Keratinocyte (primary cell): ENCODE results near the gene SERP1.

Experiments
- CTCF ChIP-seq, 3 experiments: IDR thresholded peaks in 1 of 3; conservative IDR thresholded peaks in 1 of 3; optimal IDR thresholded peaks in 1 of 3; 2 replicates in 2 of 3; 3 replicates in 1 of 3; pipeline versions ENCODE3 to v1.5.1; 2011; ENCODE audit warnings: low read length in 3 of 3, mild to moderate bottlenecking in 3 of 3, moderate library complexity in 2 of 3, control low read depth in 1 of 3, inconsistent platforms in 1 of 3; ENCODE audit not compliant: insufficient read depth in 2 of 3; ENCODE audit errors: extremely low read depth in 1 of 3
- EZH2 ChIP-seq: IDR thresholded peaks from one replicate; pipeline ENCODE4 v1.6.1; 2012; ENCODE audit warnings: inconsistent platforms, mild to moderate bottlenecking, low read length, moderate library complexity

GRCh38 chr3:150556792-150557191 is 10.5 kb upstream of the SERP1 start:
- TF ChIP-seq CTCF (optimal IDR thresholded peaks at IDR 0.05 in 1 of 3, IDR thresholded peaks at IDR 0.05 in 1 of 3, conservative IDR thresholded peaks at IDR 0.05 in 1 of 3; ENCODE audit: extremely low read depth in 1 of 3, insufficient read depth in 2 of 3, low read length in 3 of 3) = no peak
- no peak for TF ChIP-seq EZH2
